ENCODE results near the gene OSR1. TPM values are rescaled to one million over a fixed set of nuclear protein-coding genes. Genes with fewer than 3 reads are reported as not detected.
"Not testable (repeated sequence)": the region's sequence is repeated elsewhere in the genome, so short reads cannot be mapped to it uniquely, and the experiment has no call there.

Gene OSR1
- total RNA-seq, 1 donor from 2014 or later, result 1.4 TPM

DNA sequence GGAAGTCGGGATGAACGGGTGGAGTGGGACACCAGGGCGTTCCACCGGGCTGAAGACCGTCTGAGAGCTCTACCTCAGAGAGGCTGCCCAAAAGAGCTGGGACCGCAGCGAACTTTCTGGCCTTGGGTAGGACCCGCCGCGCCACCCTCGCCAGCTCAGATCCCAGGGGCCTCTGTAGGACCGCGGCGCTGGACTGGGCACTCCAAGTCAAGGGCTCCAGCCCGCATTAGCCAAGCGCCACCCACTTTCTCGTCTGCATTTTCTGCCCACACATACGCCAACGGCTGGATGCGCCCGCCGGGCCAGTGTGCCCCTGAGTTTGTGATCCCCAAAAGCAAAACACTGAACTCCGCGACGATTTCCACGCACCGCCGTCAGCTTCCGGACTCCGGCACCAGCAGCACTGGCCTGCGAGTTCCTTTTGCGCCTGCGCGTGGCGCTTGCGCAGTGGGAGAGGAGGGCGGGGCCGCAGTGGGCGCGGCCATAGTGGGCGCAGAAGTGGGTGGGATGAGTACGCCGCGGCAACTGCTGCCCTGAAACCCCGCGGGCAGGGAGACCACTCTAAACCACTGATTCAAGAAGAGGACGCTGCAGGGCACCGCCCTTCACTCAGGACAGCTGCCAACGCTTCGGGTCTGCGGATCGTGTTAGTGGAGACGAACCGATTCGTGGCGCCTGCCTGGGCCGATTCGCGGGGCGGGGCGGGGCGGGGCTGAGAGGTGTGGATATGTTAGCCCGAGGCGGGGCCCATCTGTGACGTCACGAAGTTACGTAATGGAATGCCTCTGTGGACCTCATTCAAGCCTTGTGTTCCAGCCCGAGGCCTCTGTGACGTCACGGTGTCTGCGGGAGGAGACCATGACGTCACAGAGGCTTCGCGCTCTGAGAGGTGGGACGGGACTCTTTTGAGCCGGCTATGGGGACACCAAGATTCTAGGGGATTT, 10.5 kb downstream of the OSR1 start:
- intact Hi-C loops (cut with DNase I), result no loop called here
- DNase-seq (ENCODE audit: low spot score), result peak; percentile 96

DNA sequence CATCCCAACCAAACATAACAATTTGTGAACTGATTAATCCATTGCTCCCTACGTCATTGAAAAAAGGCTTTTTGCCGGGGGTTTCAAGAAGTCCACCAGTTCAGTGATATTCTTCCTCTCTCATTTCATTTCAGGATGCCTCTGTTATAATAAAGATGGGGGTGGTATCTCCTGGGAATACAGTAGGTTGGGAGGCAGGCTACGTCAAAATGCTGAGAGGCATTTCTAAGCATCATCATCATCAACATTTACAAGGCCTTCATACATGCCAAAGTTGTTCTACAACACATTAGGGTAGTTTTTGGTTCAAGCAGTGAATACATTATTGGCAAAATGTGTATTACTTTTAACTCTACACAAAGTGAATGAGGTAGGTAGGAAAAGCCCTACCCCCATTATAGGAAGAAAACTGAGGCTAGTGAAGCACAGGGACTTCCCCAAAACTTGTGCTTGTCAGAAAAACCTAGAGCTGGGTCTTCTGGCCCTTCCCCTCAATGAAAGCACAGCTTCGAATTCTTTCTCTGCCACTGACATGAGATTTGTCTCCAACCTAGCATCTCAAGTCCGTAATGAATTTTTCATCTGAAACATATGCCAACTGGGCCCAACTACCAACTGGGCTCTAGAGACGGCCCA, 11.3 kb downstream of the OSR1 start:
- intact Hi-C loops (cut with DNase I), result no loop called here
- no peak for DNase-seq (ENCODE audit: low spot score)

DNA sequence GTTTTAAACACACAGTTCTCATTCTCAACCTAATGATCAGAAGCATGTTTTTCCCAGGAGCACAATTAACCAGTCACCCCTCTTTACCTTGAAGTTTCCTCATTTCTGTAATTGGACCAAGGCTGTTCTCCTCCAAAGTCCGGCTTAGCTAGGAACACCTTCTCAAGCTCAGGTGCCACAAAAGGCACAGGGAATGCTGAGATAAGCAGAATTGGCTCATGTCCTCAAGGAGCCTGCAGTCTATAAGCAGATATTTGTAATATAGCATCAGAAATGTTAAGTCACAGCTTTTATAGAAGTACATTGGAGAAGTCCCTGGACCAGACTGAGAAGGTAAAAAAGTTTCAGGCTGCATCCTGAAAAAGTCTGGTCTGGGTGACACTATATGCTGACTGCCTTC, 20.7 kb downstream of the OSR1 start:
- DNase-seq (ENCODE audit: low spot score), result no peak
- intact Hi-C loops (cut with DNase I), result no loop called here

DNA sequence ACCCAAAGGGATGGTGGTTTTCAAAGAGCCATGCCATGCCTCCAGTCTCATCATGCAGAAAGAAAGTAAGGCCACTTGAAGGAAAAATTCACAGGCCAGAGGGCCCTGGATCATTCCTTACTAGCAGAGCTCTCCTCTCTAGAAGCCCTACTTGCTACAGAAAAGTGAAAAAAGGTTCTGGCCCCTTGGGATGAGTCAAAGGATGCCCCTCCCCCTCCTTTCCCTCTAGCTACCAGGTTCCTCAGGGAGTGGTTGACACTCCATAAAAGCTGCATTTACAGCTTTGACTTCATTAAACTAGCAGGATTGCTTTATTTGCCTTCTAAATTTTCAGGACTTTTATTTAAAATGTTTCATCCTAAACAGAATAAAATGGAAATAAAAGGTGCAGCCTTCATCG, 21.2 kb downstream of the OSR1 start:
- intact Hi-C loops (cut with DNase I), result no loop called here
- DNase-seq (ENCODE audit: low spot score), result no peak

DNA sequence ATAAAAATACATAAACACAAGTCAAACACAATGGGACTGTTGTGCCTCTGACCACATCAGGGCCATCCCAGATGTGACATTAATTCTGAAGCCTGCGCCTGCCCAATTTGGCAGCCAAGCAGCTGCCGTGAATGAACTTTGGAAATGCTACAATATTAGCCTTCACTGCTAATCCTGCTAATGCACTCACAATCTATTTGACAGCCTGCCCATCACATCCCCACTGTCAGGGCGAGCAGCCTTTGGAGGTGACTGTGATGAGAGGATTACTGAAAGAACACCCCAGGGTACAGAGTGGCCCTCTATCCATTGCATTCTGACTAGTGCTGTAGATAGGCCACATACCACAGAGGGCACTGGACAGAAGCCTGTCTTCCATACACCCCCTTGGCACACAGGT, 21.6 kb downstream of the OSR1 start:
- DNase-seq (ENCODE audit: low spot score), result no peak
- intact Hi-C loops (cut with DNase I), result no loop called here

DNA sequence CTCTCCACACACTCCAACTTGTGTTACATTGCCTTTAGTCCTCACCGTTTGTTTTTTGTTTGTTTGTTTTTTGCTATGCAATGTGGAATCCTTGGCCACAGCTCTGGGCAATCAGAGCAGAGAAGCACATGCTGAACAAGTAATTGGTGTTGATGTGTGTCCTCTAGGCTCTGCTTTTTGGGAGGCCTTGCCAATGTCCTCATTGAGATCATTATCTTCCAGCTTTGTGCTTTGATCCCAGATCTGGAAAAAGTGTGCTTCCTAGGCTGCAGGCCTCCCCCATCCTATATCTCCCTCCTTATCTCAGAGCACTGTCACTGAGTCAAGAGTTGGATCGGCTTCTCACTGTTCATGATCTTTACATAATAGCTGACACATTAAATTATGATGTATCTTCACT, 25.9 kb downstream of the OSR1 start:
- intact Hi-C loops (cut with DNase I), result no loop called here
- DNase-seq (ENCODE audit: low spot score), result no peak

DNA sequence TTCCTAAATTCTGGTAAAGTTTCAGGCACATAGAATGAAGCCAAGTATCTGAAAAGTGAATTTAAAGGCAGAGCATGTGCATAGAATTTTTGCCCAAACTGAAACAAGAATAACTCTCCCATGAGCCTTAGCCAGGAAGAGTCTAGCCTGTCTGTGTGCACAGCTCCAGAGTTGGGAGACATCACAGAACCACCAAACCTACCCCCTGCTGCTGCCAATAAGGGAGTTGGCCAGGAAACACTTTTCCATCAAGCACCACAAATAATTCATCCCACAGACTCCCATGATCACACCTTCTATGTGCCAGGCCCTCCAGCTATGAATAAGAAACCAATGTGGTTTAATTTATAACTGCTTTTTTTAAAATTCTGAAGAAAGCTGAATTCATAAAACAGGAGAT, 27.0 kb downstream of the OSR1 start:
- no peak for DNase-seq (ENCODE audit: low spot score)
- intact Hi-C loops (cut with DNase I), result no loop called here

DNA sequence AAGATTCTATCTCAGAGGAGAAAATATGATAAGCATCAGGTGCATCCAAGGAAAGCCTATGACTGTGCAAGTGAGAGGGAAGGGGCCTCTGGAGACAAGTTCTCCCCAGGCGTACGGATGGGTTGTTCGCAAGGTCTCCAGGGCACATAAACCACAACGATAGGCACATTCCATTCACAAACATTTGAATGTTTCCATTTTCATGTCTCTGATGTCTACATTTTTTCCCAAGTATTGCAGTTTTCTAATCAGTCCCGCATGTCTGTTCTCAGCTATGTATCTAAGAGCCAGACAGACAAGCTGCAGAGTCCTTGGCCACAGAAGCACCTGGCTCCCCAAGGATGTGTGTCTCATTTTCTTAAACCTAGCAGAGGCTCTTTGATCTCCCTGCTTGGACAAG, 28.0 kb downstream of the OSR1 start:
- intact Hi-C loops (cut with DNase I), result no loop called here
- no peak for DNase-seq (ENCODE audit: low spot score)

DNA sequence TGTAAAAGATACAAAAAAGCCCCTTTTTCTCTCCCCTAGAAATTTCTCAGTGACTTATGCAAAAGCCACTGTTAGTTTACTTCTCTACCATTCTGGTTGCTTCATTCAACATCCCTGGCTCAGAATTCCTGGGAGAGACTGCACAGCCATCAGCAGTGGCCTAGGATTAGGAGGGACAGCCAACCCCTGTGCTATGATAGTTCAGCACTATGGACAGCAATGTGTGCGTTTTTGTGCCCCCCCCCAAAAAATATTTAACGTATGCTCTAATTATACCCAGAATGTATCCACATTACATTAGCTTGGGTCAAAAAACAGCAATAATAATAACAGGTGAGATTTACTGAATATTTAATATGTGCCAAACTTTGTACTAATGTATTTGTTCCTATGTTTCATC, 29.0 kb downstream of the OSR1 start:
- intact Hi-C loops (cut with DNase I), result no loop called here

DNA sequence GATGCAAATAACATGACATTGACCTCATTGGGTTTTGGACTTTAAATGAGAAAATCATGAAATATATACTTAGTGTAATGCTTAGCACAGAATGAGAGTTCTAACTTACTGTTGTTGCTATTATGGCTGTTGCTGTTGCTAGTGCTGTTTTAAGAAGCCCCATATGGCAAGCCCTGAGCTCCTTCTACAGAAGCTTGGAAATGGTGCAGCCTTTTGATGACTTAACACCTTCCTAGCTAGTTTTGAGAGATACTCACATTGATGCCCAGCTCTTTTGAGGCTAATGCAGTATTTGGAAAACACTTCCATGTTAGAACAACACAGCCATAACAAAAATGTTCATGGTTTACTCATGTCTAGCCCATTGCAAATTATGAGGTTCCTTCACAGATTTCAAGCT, 30.9 kb downstream of the OSR1 start:
- DNase-seq (ENCODE audit: low spot score), result no peak
- intact Hi-C loops (cut with DNase I), result no loop called here

More for the DNA sequence above, 29.0 kb downstream of the OSR1 start:
- no peak for DNase-seq (ENCODE audit: low spot score)

DNA sequence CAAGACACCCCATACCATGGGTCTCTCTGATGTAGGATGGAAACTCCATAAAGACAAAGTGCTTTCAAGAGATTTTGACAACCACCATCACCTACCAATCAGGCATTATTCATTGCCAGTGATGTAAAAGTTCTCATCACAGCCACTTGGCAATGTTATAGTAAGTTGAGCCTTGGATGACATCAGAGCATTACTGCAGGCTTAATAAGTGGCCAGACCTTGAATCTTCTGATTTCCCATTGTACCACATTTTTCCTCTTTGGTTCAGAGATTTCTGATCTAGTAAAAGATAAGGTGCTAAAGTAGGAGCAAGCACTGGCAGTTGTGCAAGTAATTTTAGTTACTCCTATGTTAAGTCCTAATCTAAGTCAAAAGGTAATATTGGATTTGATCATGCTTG, 36.5 kb downstream of the OSR1 start:
- intact Hi-C loops (cut with DNase I), result no loop called here
- no peak for DNase-seq (ENCODE audit: low spot score)

DNA sequence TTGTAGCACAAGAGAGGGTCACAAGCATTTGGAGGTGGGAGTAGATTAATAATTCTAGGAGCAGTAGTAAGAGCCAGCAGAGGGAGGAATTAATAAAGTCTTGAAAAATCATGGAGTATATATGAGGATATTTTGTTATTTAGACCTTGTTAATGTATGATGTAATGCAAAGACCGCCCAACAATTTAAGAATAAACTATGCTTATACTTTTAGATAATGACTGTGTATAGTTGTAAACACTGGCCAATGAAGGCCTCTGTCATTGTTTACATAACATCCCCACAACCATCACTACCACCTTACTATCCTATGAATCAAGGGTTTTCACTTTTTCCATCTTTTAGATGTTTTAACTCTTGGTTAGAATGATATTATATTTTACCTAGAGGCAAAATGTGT, 37.6 kb downstream of the OSR1 start:
- DNase-seq (ENCODE audit: low spot score), result no peak
- intact Hi-C loops (cut with DNase I), result no loop called here

DNA sequence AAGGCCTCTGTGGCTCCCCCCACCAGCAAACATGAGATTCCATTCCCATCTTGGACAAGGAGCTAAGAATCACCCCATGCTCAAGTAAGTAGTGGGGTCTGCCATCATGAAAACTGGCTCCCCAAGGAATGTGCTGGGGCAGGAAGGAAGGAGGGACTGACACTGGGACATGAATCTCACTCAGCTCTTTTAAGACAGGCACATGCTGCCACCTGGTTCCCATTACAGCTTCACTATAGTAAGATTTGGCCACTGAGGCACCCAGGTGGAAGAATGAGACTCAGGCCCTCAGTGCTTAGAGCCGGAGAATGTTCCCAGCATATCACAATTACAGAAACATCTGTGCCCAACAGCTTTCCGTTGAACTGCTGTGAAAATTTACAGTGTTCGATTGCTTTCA, 38.7 kb downstream of the OSR1 start:
- intact Hi-C loops (cut with DNase I), result no loop called here
- no peak for DNase-seq (ENCODE audit: low spot score)

DNA sequence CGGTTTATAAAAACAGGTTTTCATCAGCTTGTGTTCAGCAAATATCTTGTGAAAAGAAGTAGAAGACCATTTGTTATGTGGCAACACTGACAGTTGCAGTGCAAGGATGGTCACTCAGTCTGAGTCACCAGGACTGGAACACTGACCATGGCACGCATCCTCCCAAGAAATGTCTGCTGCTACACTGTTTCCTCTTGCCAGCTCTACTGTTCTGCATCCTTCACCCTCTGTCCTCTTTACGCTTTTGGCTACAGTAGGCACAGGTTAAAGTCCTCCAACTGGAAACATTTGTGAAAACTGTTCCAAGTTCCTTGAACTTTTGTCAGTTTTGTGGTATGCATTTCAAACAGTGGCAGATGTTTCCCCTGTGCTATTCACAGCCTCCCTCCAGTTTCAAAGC, 39.4 kb downstream of the OSR1 start:
- no peak for DNase-seq (ENCODE audit: low spot score)
- intact Hi-C loops (cut with DNase I), result no loop called here

DNA sequence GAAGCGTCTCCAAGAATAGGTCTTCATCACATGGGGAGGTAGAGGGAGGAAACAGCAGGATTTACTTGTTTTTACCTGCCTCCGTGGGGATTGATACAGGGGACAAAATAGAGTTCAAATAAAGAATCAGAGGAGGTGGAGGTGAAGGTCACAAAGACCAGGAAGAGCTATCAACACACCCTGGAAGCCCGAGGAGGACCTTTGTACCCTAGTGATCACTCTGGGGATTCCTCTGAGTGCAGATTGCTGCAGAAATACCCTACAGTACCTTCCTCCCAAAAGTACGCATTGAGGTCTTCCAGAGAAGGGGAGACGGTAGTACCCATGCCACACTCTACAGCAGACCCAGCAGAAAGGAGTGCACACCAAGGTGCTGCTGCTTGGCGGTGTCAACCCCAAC, 44.9 kb downstream of the OSR1 start:
- DNase-seq (ENCODE audit: low spot score), result no peak

DNA sequence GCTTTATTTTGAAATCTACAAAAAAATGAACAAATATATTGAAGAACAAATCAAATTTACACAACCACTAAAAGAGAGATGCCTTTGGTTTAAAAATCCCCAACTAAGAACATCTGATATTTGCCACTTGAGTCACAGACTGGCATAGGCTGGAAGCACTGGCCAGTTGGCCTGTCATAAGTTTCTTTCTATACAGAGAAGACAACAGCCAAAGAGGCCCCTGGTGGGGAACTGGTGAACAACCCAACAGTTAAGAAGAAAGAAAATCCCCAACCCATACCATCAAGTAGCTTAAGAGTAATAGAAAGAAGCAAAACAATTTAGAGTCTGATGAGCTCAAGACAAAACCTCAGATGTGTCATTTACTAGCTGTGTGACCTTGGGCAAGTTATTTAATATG, 45.5 kb downstream of the OSR1 start:
- DNase-seq (ENCODE audit: low spot score), result no peak
- intact Hi-C loops (cut with DNase I), result no loop called here

More for the DNA sequence above, 44.9 kb downstream of the OSR1 start:
- intact Hi-C loops (cut with DNase I), result no loop called here

DNA sequence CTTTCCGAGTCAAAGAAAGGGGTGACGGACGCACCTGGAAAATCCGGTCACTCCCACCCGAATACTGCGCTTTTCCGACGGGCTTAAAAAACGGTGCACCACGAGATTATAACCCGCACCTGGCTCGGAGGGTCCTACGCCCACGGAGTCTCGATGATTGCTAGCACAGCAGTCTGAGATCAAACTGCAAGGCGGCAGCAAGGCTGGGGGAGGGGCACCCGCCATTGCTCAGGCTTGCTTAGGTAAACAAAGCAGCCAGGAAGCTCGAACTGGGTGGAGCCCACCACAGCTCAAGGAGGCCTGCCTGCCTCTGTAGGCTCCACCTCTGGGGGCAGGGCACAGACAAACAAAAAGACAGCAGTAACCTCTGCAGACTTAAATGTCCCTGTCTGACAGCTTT, 52.4 kb downstream of the OSR1 start:
- DNase-seq (ENCODE audit: low spot score); intact Hi-C loops (cut with DNase I): not testable (repeated sequence)

DNA sequence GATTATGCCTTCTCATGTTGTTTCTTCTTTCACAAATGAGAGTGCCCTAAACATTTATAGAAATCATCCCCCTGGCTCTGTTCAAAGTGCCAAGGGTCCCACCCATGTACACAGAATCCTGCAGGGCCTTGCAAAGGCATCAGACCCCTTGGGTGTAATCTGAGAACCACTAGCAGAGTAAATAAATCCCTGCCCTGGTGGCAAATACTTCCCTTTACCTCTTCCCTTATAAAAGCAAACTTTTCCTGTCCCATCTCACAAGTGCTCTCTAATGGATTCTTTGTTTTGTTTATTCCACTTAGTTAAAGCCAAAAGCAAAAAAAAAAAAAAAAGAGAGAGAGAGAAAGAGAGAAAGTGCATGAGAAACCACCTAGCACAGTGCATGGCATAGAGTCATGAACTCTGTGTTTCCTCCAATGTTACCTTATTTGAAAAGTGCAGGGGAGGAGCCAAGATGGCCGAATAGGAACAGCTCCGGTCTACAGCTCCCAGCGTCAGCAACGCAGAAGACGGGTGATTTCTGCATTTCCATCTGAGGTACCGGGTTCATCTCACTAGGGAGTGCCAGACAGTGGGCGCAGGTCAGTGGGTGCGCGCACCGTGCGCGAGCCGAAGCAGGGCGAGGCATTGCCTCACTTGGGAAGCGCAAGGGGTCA, 52.9 kb downstream of the OSR1 start:
- intact Hi-C loops (cut with DNase I); DNase-seq (ENCODE audit: low spot score): not testable (repeated sequence)

DNA sequence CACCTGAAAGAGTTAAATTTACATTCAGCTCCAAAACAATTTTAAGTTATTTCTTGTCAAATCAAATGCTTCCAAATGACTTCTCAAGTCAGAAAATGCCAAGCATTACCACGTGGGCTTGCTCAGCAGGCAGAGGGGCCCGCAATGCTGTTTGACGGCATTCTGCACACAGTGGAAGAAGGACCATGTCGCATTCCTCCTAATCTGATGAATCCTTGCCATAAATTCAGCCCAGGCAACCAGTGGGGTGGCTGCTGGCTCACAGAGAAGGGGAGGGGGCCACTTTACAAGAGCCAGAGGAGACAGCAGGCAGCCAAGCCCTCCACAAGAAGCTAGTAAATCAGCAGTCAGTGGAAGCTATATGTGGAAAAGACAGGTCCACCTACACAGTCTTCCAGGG, 56.7 kb downstream of the OSR1 start:
- intact Hi-C loops (cut with DNase I), result no loop called here

More for the DNA sequence above, 56.7 kb downstream of the OSR1 start:
- DNase-seq (ENCODE audit: low spot score), result no peak
